Amniotic stem cell (primary cell): ENCODE measurements around the gene PARD6G.

Experiments
- DNase-seq: peaks from one replicate; lab custom pipeline; 2025; lab: John Stamatoyannopoulos, UW

PARD6G gene

GRCh38 chr18:80210312-80211083, 36.8 kb downstream of the PARD6G start:
- DNase-seq = no peak

GRCh38 chr18:80208620-80209019, 38.7 kb downstream of the PARD6G start:
- DNase-seq = no peak

- DNase-seq = no peak
Measured at GRCh38 chr18:80205294-80205693, 42.0 kb downstream of the PARD6G start.

GRCh38 chr18:80204142-80204541, 43.2 kb downstream of the PARD6G start:
- no peak for DNase-seq

- no peak for DNase-seq
Measured at GRCh38 chr18:80203249-80203648, 44.1 kb downstream of the PARD6G start.

GRCh38 chr18:80202264-80202998, 44.9 kb downstream of the PARD6G start:
- no peak for DNase-seq

- no peak for DNase-seq
Measured at GRCh38 chr18:80201739-80202138, 45.6 kb downstream of the PARD6G start.

GRCh38 chr18:80200932-80201672, 46.2 kb downstream of the PARD6G start:
- no peak for DNase-seq

- DNase-seq = no peak
Measured at GRCh38 chr18:80200171-80200931, 47.0 kb downstream of the PARD6G start.

- no peak for DNase-seq
Measured at GRCh38 chr18:80198994-80199748, 48.1 kb downstream of the PARD6G start.

- DNase-seq = no peak
Measured at GRCh38 chr18:80198391-80198790, 48.9 kb downstream of the PARD6G start.

- no peak for DNase-seq
Measured at GRCh38 chr18:80197528-80197927, 49.8 kb downstream of the PARD6G start.

GRCh38 chr18:80196528-80197320, 50.6 kb downstream of the PARD6G start:
- DNase-seq = peak; percentile 60

- no peak for DNase-seq
Measured at GRCh38 chr18:80194874-80195570, 52.3 kb downstream of the PARD6G start.

GRCh38 chr18:80193701-80194100, 53.6 kb downstream of the PARD6G start:
- DNase-seq = no peak

GRCh38 chr18:80192653-80193385, 54.5 kb downstream of the PARD6G start:
- no peak for DNase-seq

- DNase-seq = no peak
Measured at GRCh38 chr18:80191907-80192652, 55.2 kb downstream of the PARD6G start.

- no peak for DNase-seq
Measured at GRCh38 chr18:80191264-80191663, 56.0 kb downstream of the PARD6G start.
